Measurements from ENCODE around the gene LRTM2.

LRTM2 gene

DNA sequence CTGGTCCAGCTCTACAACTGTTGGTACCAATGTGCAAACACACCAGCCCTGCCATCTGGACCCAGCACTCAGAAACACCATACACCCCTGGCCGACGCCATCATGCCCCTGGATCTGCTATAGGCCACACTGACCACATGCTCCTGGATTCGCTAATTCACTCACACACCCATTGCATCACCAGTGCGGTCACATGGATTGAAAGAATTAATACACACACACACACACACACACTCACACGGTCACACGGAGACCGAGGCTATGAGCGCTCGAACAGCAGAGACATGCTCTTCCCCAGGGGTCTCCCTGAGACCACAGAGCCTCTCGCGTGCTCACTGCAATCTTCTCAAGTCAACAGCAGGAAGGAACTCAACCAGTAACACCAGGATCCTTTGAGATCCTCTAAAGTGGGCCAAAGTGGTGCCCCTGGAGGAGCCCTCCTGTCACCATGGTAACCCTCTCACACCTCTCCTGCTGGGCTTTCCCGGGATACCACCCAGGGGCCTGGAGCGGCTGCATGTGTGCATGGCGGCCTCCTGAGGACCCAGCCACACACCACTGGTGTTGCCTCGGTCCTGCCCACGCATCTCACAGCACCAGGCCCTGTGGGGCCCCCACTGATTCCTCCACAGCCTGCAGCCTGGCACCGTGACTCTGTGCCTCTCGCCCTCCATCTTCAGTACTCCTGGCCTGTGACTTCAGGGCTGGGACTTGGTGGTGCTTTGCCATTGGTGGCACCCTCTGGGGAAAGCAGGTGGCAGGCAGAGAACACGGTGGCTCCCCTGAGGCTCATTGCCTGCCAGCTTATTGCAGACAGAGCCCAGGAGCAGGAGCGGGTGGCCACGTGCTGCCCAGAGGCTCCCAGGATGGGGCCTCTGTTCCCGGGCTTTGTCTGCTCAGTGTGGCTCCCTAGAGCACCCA lies 15.1 kb downstream of the LRTM2 start:
- no peak for TF ChIP-seq POLR2A (IDR thresholded peaks at IDR 0.05; ENCODE audit: low read depth, low read length)
- FAIRE-seq (no peak), DNase-seq (ENCODE audit: insufficient read length, low spot score) (no peak)

DNA sequence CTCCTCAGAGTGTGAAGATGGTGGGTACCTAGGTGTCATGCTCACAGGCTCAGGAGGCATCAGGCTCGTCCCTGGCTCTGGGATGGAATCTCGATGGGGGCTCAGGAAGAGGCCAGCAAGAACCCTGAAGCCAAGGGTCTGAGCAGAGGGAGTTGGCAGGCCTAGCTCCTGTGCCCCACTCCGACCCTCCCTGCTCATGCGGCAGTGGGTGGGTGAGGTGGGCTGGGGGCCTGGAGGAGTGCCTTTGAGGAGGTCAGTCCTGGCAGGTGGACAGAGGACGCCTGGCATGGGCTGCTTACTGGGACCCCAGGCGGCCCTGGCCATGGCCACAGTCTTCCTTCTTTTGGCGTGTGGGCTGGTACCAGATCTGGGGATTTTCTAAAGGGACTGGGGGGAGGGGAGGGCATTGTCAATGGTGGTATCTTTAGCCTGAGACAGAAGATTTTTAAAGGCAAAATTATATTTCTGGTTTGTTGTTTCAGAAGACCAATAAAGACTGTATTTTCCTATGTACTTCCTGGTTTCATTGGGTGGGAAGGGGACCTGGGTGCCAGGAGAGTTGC lies 16.0 kb downstream of the LRTM2 start:
- no peak for TF ChIP-seq POLR2A (IDR thresholded peaks at IDR 0.05; ENCODE audit: low read depth, low read length)
- FAIRE-seq, result no peak
- no peak for DNase-seq (ENCODE audit: insufficient read length, low spot score)

DNA sequence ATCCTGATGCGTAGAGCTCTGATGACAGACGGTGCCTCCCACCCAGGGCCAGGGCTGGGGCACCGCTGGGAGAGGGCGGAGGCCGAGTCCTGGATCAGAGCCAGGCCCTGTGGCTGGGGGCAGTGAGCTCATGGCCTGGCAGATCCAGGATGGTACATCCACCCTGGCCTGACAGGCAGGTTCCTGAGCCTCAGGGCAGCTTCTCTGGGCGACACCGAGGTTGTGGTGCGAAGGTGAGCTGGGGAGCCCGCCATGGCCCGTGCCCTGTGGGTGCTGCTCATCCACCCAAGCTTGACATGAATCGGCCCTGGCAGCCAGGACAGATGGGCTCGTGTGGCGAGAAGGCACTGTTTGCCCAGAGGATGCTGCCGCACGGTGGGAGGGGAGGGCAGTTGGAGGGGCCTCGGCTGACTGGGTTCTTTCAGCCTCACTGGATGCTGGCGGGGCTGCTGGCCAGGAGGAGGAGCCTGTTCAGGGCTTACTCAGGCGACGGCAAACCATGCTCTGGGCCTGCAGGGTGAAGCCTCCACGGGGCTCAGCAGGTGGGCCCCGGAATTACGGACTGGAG lies 16.6 kb downstream of the LRTM2 start:
- FAIRE-seq, result no peak
- TF ChIP-seq POLR2A (IDR thresholded peaks at IDR 0.05; ENCODE audit: low read depth, low read length), result no peak
- DNase-seq (ENCODE audit: insufficient read length, low spot score), result no peak

DNA sequence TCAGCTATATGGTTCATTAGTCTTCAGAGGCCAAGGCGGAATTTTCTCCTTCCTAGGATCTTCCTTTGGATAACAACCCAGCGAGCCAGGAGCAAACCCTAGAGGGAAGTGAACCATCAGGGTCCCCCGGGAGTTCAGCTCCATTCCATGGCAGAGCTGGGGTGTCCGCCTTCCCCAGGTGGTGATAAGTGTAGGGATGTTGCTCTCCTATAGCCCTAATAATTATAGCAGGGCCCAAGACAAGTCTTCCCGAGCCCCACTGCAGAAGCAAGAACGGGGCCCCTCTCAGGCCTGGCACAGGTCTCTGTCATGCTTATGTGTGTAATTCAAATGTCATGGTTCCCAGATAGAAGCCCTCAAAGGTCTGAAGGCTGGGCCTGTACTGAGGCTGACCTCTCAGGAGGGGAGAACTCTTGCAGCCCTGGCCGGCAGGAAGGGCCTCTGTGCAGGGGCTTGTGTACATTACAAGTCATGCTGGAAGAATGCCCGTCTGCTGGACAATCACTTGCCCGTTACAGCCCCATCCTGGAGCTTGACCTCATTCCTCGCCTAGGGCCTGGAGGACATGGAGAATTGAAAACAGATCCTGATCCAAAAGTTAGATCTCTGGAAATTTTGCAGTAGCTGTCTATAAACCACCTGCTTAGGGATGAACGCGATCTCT lies 17.3 kb downstream of the LRTM2 start:
- FAIRE-seq (peak; percentile 57), DNase-seq (ENCODE audit: insufficient read length, low spot score) (peak; percentile 73)
- no peak for TF ChIP-seq POLR2A (IDR thresholded peaks at IDR 0.05; ENCODE audit: low read depth, low read length)

DNA sequence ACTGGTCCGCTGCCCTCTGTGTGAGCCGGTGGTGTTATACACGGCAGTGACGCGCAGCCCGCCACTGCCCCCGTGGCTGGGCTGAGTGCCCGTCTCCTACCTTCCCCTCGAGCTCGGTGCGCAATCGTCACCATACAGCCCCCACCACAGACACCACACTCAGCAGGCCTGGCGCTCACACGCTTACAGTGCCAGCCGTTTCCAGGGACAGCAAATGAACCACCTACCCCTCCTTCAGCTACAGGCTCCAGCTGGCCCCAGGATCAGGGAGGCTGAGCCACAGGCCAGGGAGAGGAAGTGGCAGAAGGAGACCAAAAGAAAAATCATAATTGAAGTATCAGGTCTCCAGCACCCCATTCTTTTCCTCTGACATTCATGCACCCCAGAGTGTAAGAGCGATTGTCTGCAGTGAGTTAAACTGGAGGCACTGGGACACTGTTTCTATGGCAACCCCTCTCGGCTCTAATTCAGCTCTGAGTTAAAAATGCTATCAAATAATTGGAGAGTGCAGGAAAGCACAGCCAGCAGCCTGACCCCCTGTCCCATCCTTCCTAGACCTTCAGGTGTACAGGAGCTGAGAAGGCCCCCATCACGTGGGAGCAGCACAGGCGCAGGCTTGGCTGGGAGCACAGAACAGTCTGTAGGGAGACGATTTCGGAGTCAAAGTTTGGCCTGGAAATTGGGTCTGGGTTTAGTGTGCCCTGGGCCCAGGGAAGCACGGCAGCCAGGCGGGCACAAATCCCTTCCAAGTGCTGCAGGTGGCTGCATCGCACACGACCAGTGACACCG lies 18.0 kb downstream of the LRTM2 start:
- FAIRE-seq (no peak), DNase-seq (ENCODE audit: insufficient read length, low spot score) (no peak)
- no peak for TF ChIP-seq POLR2A (IDR thresholded peaks at IDR 0.05; ENCODE audit: low read depth, low read length)

DNA sequence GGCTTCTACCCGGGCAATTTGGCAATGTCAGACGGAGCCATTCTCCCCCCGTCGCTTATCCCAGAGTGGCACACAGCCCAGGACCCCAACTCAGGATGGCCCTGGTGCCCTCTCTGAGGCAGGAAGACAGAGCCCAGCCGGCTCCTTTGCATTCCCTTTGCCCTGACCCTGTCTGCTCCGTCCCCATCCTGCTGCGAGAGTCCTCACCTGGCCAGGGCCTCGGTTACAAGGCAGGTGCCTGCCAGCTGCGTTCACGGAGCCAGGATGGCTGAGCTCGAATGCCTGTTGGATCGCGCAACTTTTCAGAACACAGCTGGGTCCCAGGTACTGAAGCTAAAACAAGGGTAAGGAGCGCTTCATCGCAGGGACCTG lies 18.6 kb downstream of the LRTM2 start:
- FAIRE-seq, result no peak
- no peak for DNase-seq (ENCODE audit: insufficient read length, low spot score)
- TF ChIP-seq POLR2A (IDR thresholded peaks at IDR 0.05; ENCODE audit: low read depth, low read length), result no peak

DNA sequence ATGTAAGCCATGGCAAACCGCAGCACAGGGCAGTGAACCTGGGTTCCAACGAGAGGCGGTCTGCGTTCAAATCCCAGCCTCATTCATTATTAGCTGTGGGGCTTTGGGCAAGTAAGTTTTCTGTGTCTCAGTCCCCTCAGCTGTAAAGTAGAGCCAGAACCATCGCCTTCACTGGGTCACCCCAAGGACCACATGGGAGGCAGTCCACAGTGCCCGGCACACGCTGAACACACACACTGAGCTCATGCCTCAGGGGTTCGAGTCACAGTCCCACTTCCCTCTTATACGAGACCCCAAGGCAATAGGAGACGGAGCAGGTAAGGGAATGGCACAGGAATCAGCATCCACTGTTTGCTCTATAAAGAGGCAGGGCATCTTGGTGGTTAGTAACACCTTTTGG lies 19.1 kb downstream of the LRTM2 start:
- DNase-seq (ENCODE audit: insufficient read length, low spot score) (no peak), FAIRE-seq (no peak)
- TF ChIP-seq POLR2A (IDR thresholded peaks at IDR 0.05; ENCODE audit: low read depth, low read length), result no peak

DNA sequence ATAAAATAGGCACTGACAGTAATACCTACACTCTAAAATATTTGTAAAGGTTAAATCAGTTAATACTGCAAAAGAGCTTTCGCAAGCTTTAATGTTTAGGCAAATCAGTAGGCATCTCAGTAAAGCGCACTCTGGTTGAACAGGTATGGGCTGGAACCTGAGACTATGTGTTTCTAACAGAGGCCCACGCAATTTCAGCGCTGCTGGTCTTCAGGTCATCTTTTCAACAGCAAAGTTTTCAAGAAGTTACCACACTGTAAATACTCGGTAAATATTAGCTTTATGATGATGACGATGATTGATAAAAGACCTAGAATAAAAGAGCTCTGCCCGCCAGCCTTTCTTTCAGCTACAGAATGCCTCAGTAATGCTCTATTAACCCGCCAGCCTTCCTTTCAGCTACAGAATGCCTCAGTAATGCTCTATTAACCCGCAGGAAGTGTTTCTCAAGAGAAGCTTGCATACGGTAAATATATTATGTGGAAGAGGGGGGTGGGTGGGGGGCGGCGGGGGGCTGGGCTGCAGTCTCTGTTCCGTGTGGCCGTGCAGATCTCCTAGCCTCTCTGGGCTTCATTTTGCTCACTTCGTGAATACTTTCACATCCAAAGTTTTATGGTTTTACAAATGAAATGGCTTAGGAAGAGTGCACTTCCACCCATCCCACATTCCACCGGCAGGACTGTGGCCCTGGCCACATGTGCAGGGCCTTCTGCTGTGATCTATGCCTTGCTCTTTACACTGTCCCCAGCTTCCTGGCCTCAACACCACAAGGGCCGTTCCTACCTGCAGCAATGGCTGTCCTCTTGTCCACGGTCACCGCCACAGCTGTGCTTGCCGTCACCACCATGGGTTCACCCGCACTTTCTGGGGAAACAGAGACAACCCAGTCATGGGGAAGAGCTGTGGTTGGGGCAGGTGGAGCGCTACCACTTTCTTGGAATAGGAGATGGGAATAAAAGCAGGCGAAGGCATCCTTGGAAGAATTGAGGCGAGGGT lies 19.9 kb downstream of the LRTM2 start:
- TF ChIP-seq POLR2A (IDR thresholded peaks at IDR 0.05; ENCODE audit: low read depth, low read length), result no peak
- FAIRE-seq (no peak), DNase-seq (ENCODE audit: insufficient read length, low spot score) (no peak)

DNA sequence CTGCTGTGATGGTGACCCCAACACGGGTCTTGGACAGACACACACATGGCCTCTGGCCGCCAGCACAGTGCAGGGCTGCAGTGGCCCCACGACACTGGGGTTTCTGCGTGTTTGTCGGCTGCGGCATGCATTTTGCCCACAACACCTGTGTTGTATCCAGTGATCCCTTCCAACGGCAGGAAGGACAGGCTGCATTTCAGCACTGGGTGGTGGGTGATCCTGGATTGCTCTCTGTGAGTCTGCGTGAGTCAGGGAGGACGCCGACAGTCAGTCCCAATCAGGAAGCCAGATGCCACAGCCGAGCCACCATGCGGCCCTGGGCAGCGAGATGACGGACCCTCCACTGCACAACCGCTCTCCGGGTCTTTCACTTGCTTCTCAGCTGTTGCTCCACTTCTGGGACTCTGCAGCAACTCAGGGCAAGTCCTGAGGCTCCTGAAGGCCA lies 20.6 kb downstream of the LRTM2 start:
- DNase-seq (ENCODE audit: insufficient read length, low spot score) (no peak), FAIRE-seq (no peak)
- no peak for TF ChIP-seq POLR2A (IDR thresholded peaks at IDR 0.05; ENCODE audit: low read depth, low read length)

DNA sequence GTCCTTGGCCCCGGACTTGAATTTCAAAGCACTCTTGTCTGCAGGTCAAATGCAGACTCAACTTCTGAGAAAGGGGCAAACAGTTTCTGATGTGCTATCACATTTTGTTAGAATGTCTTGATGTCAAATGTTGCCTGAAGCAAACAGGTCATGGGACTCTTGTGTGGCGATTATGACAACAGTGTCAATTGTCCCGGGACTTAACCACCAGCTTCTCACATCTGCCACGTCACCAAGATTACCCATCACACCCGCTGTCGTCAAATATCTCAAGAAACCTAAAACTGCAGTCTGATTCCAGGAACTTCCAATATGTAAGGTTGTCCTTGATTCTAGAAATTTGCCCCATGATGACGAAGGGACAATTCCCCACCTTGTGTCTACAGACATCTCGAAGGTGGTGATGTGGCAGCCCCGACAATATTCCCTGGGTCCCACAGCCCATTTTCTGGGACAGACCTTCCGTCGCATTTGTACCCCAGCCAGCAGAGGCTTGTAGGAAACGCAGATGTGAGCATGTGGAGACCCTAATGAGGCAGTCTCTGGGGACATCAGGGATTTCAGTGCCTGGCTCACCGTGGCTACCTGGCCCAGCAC lies 21.3 kb downstream of the LRTM2 start:
- TF ChIP-seq POLR2A (IDR thresholded peaks at IDR 0.05; ENCODE audit: low read depth, low read length), result no peak
- DNase-seq (ENCODE audit: insufficient read length, low spot score) (no peak), FAIRE-seq (no peak)

DNA sequence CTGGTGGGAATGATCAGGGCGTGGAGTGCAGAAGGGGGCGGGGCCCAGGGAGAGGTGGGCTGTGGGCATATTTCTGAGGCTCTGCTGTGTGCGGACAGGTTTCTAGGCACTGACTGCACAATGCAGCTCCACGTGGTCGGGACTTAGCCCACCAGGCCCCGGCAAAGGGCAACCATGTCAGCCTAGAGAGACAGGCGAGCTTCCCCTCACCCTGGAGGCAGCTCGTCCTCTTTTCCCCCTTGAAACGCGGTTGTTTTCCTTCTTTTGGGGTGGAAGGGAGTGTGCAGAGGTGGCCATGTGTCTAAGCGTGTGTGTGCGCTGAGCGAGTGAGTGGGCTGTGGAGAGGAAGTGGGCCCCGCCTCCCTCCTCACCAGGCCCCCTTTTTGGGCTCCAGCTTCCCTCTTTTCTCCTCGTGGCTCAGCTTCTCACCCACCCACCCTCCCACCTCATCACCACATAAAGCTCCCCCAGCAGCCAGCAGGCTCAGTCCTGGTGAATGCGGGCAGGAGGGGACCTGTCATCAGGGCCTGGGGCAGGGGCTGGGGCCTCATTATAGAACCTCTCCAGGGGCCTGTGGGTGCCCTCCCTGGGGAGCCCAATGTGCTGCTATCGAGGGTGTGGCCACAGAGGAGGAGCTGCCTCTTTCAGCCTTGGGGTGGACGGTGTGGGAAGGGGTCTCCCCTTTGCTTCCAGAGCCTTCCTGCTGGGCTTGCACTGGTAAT lies 22.0 kb downstream of the LRTM2 start:
- no peak for TF ChIP-seq POLR2A (IDR thresholded peaks at IDR 0.05; ENCODE audit: low read depth, low read length)
- DNase-seq (ENCODE audit: insufficient read length, low spot score) (no peak), FAIRE-seq (no peak)

All from H54 (cell line).